GM23248 (cell line): Measurements from ENCODE around the gene ANO2.

Experiments
- EZH2 ChIP-seq: fragments of 200-600 bp; sonication (generic); IDR thresholded peaks from 2 replicates; pipeline ENCODE4 v1.6.1; 2018; ENCODE audit warnings: antibody characterized with exemption, mild to moderate bottlenecking; ENCODE audit not compliant: insufficient read depth, poor library complexity, severe bottlenecking
- EZH2phosphoT487 ChIP-seq: fragments of 200-600 bp; sonication (generic); IDR thresholded peaks from 2 replicates; pipeline ENCODE4 v1.6.1; 2018; ENCODE audit warnings: antibody characterized with exemption, moderate library complexity, mild to moderate bottlenecking, low read depth; ENCODE audit not compliant: insufficient read depth

GRCh38 chr12:5969974-5970690 lies 25.1 kb upstream of the ANO2 start:
- no peak for TF ChIP-seq EZH2
- TF ChIP-seq EZH2phosphoT487, result no peak
